Measurements from ENCODE around the gene KIF5C.

KIF5C gene

DNA sequence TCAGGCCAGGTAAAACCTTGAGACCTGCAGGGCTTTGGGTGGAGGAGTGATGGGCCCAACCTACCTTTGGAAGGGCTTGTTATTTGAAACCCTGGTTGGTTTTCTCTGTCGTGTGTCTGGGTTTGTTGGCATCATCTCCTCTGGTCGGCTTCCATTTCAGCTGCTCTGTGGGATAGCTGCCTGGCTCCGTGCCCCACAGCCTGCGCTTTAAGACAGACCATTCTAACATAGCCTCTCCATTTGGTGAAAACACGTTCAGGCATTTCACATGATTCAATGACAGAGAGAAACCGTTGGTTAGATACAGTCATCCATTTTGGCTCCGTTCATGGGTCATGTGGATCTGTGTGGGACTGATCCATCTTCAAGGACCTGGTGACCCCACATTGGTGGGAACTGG lies 126.5 kb downstream of the KIF5C start:
- DNase-seq (ENCODE audit: low spot score) = no peak
- TF ChIP-seq, protein P1, sequence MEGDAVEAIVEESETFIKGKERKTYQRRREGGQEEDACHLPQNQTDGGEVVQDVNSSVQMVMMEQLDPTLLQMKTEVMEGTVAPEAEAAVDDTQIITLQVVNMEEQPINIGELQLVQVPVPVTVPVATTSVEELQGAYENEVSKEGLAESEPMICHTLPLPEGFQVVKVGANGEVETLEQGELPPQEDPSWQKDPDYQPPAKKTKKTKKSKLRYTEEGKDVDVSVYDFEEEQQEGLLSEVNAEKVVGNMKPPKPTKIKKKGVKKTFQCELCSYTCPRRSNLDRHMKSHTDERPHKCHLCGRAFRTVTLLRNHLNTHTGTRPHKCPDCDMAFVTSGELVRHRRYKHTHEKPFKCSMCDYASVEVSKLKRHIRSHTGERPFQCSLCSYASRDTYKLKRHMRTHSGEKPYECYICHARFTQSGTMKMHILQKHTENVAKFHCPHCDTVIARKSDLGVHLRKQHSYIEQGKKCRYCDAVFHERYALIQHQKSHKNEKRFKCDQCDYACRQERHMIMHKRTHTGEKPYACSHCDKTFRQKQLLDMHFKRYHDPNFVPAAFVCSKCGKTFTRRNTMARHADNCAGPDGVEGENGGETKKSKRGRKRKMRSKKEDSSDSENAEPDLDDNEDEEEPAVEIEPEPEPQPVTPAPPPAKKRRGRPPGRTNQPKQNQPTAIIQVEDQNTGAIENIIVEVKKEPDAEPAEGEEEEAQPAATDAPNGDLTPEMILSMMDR (IDR thresholded peaks at IDR 0.05; ENCODE audit: extremely low read depth, missing control alignments) = no peak

DNA sequence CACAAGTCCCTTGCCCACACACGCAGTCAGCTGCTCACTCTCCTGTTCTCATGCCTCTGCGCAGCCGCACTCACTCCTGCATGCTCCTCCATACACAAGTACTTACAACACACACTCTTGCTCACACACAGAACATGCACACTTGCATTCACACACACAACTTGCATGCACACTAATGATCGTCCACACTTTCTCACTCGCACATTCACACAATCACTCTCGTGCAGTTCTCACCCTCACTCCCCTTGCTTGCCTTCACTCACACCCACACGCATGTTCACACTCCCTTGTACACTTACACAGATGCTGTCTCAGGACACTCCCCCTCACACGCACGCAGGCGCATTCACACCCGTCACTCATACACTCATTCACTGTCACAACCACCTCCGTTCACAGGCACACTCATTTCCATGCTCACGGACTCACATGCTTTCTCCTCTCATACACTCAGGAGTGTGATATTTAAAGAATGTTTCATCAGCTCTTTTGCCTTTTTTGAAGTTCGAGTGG lies 127.4 kb downstream of the KIF5C start:
- no peak for DNase-seq (ENCODE audit: low spot score)
- TF ChIP-seq, protein P1 (IDR thresholded peaks at IDR 0.05; ENCODE audit: extremely low read depth, missing control alignments) = no peak

DNA sequence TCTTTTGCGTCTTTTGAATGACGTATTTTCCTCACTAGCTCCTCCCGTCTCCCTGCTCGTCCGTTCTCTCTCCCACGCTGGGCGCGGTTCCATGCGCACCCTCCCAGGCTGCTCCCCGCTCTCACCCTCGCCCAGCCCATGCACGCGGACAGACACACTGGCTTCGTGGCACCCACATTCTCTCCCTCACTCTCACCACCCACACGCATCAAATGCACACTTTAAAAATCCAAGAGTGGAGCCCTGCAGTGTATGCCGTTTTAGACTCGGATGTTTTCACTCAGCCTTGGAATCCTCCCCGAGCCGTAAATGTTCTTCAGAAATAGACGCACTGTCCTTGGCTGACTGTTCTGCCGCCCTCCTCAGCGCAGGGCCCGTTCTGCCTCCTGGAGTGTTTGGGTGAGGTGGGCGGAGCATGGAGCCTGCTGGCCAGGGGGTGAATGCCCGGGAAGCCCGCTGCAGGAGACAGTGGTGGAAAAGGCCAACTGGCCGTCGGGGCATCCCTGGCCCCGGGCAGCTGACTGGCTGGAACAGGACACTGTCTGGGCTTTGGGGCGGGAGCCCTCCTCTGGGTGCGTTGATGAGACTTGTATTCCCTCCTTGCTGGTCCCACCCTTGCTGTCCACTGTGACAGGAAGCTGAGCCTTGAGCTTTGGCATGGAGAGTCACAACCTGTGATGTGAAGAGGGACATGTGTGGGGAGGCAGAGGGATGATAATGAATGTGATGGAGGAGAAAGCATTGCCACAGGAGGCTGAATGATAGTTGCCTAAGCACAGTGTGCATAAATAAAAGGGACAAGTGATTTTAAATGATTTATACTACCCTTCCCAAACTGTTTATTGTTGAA lies 128.1 kb downstream of the KIF5C start:
- DNase-seq (ENCODE audit: low spot score) = no peak
- TF ChIP-seq, protein P1 (IDR thresholded peaks at IDR 0.05; ENCODE audit: extremely low read depth, missing control alignments) = no peak

DNA sequence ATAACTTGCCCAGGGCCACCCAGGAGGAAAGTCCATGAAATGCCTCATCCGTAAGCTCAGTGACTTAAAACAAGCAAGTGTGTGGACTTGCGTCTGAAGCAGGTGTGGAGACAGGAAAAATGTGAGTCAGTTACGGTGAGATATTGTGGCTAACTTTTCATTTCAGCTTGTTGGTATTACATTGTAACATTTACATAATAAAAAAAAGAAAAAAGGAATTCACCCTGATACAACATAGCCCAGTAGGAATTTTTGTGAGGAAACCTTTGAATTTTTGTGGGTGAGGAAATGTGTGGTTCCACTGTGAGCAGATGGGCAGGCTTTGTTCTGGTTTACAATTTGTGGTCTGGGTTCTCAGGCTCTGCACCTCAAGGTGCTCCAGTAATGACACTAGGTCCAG lies 129.8 kb downstream of the KIF5C start:
- no peak for DNase-seq (ENCODE audit: low spot score)
- TF ChIP-seq, protein P1 (IDR thresholded peaks at IDR 0.05; ENCODE audit: extremely low read depth, missing control alignments) = no peak

DNA sequence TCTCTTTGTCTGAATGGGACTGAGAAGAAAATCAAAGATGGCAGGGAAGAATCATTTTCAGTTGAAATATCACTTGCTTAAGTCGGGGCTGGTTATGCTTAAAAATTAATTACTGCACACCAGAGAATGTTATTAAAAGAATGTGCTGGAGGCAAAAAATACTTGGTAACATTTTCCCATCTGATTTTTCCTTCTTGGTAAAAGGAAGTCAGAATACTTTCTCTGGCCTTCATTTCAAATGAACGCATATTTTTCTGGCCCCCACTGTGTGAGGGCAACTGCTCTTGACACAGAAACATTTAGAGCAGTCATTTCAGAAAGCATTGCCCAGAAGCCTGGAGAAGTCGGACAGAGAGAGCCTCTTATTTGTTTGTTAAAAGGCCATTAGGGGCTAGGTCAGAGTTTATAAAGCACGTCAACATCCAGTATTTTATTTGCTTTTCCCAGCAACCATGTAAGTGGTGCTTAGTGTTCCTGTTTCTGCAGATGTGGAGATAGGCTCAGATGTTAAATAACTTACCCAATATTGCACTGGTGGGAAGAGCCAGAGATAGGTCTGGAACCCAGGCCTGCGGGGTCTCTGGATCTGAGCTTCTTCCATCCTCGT lies 130.5 kb downstream of the KIF5C start:
- TF ChIP-seq, protein P1 (IDR thresholded peaks at IDR 0.05; ENCODE audit: extremely low read depth, missing control alignments) = no peak
- DNase-seq (ENCODE audit: low spot score) = no peak

DNA sequence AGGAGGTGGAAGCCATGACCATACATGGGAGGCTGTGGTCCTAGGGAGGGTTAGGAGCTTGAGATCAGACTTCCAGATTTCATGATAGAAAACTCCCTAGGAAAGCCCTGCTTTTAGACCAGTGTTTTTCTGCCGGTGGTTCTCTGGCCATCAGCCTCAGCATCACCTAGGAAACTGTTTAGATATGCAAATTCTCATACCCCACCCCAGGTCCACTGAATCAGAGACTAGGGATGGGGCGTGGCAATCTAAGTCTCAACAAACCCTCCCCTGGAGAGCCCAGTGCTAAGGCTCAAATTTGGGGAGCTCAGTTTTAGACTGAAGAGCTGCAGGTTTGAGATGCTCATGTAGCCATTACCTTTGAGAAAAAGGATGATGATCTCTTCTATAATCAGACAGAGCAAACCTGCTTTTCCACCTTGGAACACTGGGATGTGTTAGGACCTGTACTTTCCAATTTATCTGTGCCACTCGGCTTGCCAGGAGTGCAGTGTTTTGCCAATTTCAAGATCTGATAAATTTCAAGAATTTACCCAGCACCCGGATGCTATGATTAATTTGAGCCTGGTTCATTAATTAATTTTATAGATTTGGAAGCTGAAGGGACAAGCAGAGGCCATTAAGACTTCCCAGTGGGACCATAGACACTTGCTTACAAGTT lies 132.0 kb downstream of the KIF5C start:
- no peak for DNase-seq (ENCODE audit: low spot score)
- TF ChIP-seq, protein P1 (IDR thresholded peaks at IDR 0.05; ENCODE audit: extremely low read depth, missing control alignments) = no peak

DNA sequence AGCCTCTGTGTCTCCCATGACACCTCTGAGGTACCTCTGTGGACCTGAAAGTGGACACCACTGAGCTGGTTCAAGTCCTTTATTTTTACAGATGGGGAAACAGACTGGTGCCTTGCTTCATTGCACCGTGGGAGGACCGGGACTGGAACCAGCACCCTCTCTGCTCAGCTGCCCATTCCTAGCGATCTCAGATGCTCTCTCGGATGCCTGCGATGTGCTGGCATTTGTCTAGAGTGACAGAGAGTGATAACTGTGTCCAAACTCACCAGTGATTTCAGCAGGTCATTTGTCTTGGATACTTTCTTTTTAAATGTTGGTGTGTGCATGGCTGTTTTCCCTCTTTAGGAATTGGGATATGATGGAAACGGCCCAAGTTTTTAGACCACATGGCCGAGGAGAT lies 133.4 kb downstream of the KIF5C start:
- TF ChIP-seq, protein P1 (IDR thresholded peaks at IDR 0.05; ENCODE audit: extremely low read depth, missing control alignments) = no peak
- no peak for DNase-seq (ENCODE audit: low spot score)

All from GM20000 (cell line).